ENCODE results near the gene TGFBR2.

DNA sequence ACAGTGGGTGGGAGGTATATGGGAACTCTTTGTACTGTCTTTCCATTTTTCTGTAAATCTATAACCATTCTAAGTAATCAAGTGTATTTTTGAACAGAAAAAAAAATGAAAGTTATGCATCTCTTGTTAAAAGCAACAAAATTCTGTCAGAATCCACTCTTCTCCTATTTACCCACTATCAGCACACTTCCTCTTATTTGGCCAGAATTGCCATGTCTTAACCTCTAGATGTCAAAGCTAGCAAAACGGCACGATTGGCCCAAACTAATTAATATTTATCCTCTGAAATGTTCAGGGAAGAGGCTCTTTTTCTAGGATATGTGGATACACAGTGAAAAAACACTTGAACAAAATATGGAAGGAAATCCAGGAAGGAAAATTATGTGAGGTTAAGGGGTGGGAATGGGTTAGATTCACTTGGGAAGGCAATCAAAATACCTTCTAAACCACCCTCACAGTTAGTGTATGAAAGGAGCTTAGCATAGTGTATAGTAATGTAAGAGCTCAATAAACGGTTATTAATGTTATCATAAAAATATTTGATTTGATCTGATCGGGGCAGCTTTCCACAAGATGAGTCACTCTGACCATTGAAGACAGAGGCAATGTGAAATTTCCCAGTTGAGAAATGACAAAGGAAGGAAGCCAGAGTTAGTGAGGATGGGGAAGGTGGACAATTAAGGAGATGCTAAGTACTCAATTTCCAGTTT, 20.1 kb upstream of the TGFBR2 start:
- TF ChIP-seq CTCF (IDR thresholded peaks at IDR 0.05) (no peak), POLR2A (IDR thresholded peaks at IDR 0.05) (no peak)
